Type B pancreatic cell (in vitro differentiated cells): ENCODE data around the gene PRRG3. TPM values are rescaled to one million over a fixed set of nuclear protein-coding genes. Genes with fewer than 3 reads are reported as not detected.

Experiments
- DNase-seq: peaks from one replicate; pipeline ENCODE4 v3.0.0; 2021; ENCODE audit warnings: mixed read lengths; ENCODE audit not compliant: unreplicated experiment; ENCODE audit errors: extremely low spot score
- H3K27ac Mint-ChIP-seq: 2 replicates; pipeline ENCODE4 v1.8.0; 2021; ENCODE audit warnings: mild to moderate bottlenecking, mixed read lengths
- H3K27me3 Mint-ChIP-seq: 2 replicates; pipeline ENCODE4 v1.8.0; 2021; ENCODE audit warnings: mixed read lengths
- H3K36me3 Mint-ChIP-seq: 2 replicates; pipeline ENCODE4 v1.8.0; 2021; ENCODE audit warnings: mixed read lengths
- H3K4me1 Mint-ChIP-seq: one replicate; pipeline ENCODE4 v1.8.0; 2021; ENCODE audit warnings: mixed read lengths; ENCODE audit not compliant: unreplicated experiment
- H3K4me3 Mint-ChIP-seq: 2 replicates; pipeline ENCODE4 v1.8.0; 2021; ENCODE audit warnings: mild to moderate bottlenecking, mixed read lengths
- H3K9me3 Mint-ChIP-seq: 2 replicates; pipeline ENCODE4 v1.8.0; 2021; ENCODE audit warnings: mixed read lengths
- total RNA-seq: library from RNA; stranded (reverse); gene quantifications from 2 replicates; pipeline ENCODE4 v1.2.1, GENCODE V29; 2021; ENCODE audit warnings: low replicate concordance
- TF ChIP-seq, protein P1 (sequence below): fragments of 200-600 bp; sonication (generic); conservative IDR thresholded peaks from 2 replicates; pipeline ENCODE4 v1.5.0; 2021; ENCODE audit warnings: antibody characterized with exemption, mild to moderate bottlenecking

Gene PRRG3
- total RNA-seq, 1 donor from 2014 or later = 2.6 TPM

DNA sequence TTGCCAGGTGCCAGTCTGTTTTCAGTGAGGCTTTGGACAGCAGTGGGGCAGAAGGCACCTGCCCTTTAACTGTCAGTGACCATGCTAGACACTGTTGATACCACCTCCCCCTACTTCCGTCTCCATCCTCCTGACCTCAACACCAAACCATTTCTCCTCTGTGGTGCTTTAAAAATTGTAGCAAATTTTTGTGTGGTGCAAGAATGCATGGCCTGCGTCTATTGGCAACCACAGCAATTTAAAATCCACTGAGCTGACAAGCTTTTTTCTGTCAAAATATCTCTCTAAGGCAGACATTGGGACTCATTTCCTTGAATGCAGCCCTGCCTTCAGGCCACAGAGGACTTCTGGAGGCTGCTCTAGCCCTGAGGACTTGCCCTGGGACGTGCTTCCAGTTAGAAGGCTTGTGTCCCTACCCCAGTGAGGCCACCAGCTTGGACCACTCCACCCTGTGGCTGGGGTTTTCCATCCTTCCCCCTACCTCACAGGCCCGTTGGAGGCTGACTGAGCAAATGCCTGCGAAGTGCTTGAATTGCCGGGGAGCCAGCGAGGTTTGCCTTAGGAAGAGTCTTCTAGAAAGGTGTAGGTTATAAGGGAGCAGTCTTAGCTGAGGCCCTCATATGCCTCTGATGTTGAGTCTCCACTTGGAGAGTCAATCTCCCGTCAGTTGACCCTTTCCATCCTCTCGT, 6.9 kb downstream of the PRRG3 start:
- H3K9me3 Mint-ChIP-seq = no peaks in the 10 kb centered on the region

DNA sequence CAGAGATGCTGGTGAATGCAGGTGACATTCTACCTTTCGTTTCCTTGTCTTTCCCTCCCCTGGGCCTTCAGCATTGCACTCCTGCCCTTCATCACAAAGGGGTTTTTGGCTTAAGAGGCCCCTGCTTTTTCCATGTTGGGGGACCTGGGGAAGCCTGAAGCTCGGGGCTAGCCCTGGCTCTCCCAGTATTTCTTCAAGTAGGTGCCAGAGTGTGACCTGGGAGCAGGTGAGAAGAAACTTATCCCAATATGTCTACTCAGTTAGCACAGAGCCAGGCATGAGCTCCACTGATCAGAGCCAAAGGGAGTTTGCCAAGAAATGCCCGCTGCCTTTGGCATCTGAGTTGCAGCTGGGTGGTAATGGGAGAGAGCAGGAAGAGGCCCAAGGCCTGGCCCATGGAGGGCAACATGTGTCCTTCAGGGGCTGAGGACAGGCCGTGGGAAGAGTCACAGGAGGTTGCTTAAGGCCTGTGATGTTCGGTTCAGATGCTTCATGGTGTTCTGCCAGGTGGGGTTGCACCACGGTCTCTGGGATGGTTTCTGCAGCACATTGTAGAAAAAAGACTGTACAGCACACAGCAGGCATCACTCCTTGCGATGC, 7.6 kb downstream of the PRRG3 start:
- Mint-ChIP-seq H3K4me3 (no peak overlapping the region), H3K27ac (no peak overlapping the region), H3K27me3 (no peaks in the 10 kb centered on the region), H3K9me3 (no peaks in the 10 kb centered on the region), H3K4me1 (no peaks in the 10 kb centered on the region), H3K36me3 (no peaks in the 10 kb centered on the region)
- TF ChIP-seq, protein P1, sequence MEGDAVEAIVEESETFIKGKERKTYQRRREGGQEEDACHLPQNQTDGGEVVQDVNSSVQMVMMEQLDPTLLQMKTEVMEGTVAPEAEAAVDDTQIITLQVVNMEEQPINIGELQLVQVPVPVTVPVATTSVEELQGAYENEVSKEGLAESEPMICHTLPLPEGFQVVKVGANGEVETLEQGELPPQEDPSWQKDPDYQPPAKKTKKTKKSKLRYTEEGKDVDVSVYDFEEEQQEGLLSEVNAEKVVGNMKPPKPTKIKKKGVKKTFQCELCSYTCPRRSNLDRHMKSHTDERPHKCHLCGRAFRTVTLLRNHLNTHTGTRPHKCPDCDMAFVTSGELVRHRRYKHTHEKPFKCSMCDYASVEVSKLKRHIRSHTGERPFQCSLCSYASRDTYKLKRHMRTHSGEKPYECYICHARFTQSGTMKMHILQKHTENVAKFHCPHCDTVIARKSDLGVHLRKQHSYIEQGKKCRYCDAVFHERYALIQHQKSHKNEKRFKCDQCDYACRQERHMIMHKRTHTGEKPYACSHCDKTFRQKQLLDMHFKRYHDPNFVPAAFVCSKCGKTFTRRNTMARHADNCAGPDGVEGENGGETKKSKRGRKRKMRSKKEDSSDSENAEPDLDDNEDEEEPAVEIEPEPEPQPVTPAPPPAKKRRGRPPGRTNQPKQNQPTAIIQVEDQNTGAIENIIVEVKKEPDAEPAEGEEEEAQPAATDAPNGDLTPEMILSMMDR = no peak
- DNase-seq = no peak

More for the DNA sequence above, 6.9 kb downstream of the PRRG3 start:
- no peak overlapping the region for H3K4me3 Mint-ChIP-seq
- H3K27me3 Mint-ChIP-seq = peaks cover 5% of the 10 kb centered on the region
- no peak overlapping the region for H3K27ac Mint-ChIP-seq
- DNase-seq = no peak
- H3K36me3 Mint-ChIP-seq = no peaks in the 10 kb centered on the region
- TF ChIP-seq, protein P1 = no peak
- H3K4me1 Mint-ChIP-seq = no peaks in the 10 kb centered on the region

DNA sequence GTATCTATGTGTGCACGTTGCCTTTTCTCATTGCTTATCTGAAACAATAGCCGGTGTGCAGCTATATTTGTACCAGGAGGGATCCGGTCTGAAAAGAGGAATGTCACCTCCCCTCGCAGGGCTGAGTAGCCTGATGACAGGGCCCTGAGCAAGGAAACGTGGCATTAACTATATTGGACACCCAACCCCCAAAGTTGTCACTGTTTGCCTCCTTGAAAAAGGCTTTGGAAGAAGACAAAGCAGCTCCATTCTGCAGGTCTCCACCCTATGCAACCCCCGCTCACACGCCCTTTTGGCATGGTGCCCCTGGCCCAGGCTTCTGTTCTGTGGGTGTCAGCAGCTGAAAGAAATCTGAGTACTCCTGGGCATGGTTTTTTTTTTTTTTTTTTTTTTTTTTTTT, 8.2 kb downstream of the PRRG3 start:
- no peaks in the 10 kb centered on the region for H3K36me3 Mint-ChIP-seq
- TF ChIP-seq, protein P1 = no peak
- DNase-seq = no peak
- no peak overlapping the region for H3K4me3 Mint-ChIP-seq
- no peaks in the 10 kb centered on the region for H3K27me3 Mint-ChIP-seq
- no peak overlapping the region for H3K27ac Mint-ChIP-seq
- no peaks in the 10 kb centered on the region for H3K9me3 Mint-ChIP-seq
- no peaks in the 10 kb centered on the region for H3K4me1 Mint-ChIP-seq

DNA sequence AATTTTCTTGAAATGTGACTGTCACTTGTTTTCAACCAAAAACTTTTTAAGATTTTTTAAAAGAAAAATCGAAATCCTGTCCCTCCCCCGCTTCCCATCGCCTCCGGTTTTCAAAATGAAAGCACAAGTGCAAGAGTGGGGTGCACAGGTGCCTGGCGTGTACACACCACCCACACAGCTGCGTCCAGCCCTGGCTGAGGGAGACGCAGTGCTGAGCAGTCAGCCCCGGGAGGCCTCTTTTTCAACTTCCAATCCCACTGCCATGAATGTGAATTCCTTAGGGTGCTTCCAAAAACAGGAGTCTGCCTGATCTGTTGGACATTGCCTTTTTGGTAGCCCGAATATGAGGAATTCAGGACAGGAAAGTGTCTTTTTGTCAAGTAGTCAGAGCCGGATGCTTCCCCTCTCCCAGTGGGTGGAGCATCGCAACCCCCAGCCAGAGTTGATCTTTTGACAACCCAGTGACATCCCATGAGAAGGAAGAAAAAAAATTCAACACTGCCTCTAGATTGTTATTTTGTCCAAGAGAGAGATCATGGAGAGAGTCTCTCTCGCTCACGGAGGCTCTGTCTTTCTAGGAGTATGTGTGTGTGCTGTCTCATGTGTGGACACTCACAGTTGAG, 8.9 kb downstream of the PRRG3 start:
- Mint-ChIP-seq H3K36me3 (no peaks in the 10 kb centered on the region), H3K27me3 (no peaks in the 10 kb centered on the region)

DNA sequence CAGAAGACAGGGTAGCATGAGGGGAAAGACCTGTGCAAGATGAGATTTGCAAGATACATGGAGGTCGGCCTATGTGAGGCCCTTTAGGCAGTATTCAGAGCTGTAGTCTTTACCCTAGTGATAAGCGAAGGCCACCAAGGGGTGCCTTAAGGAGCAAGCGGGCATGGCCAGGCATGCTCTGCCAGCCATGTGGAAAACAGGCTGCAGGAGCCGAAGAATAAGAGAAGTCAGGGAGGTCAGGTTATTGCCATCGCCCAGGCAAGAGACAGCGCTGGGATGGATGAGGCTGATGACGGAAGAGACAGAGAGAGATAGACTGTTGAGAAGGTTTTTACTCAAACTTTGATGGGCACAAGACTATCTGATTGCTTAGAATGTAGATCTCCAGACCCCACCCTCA, 13.6 kb downstream of the PRRG3 start:
- TF ChIP-seq, protein P1 = no peak
- H3K36me3 Mint-ChIP-seq = no peaks in the 10 kb centered on the region
- H3K9me3 Mint-ChIP-seq = no peaks in the 10 kb centered on the region
- no peak for DNase-seq
- H3K4me3 Mint-ChIP-seq = no peak overlapping the region
- H3K27ac Mint-ChIP-seq = no peak overlapping the region
- no peaks in the 10 kb centered on the region for H3K27me3 Mint-ChIP-seq
- no peaks in the 10 kb centered on the region for H3K4me1 Mint-ChIP-seq

More for the DNA sequence above, 8.9 kb downstream of the PRRG3 start:
- TF ChIP-seq, protein P1 = no peak
- no peak overlapping the region for H3K27ac Mint-ChIP-seq
- DNase-seq = no peak
- no peak overlapping the region for H3K4me3 Mint-ChIP-seq
- no peaks in the 10 kb centered on the region for H3K9me3 Mint-ChIP-seq
- H3K4me1 Mint-ChIP-seq = no peaks in the 10 kb centered on the region
